ENCODE data around the gene CCDC33.

Gene CCDC33

GRCh38 chr15:74312445-74313007 is 76.4 kb downstream of the CCDC33 start:
- no peak for DNase-seq (ENCODE audit: low read depth in 2 of 2)

- DNase-seq (ENCODE audit: low read depth in 2 of 2), result no peak
Observed at GRCh38 chr15:74313889-74314288, 77.8 kb downstream of the CCDC33 start.

GRCh38 chr15:74314795-74315438 is 78.8 kb downstream of the CCDC33 start:
- no peak for DNase-seq (ENCODE audit: low read depth in 2 of 2)

GRCh38 chr15:74315626-74316025 is 79.5 kb downstream of the CCDC33 start:
- DNase-seq (ENCODE audit: low read depth in 2 of 2), result no peak

- DNase-seq (ENCODE audit: low read depth in 2 of 2), result no peak
Observed at GRCh38 chr15:74316141-74316540, 80.0 kb downstream of the CCDC33 start.

- no peak for DNase-seq (ENCODE audit: low read depth in 2 of 2)
Observed at GRCh38 chr15:74317820-74318375, 81.8 kb downstream of the CCDC33 start.

GRCh38 chr15:74318376-74319137 is 82.4 kb downstream of the CCDC33 start:
- no peak for DNase-seq (ENCODE audit: low read depth in 2 of 2)

GRCh38 chr15:74319138-74319460 is 83.0 kb downstream of the CCDC33 start:
- no peak for DNase-seq (ENCODE audit: low read depth in 2 of 2)

- DNase-seq (ENCODE audit: low read depth in 2 of 2), result no peak
Observed at GRCh38 chr15:74319596-74320351, 83.6 kb downstream of the CCDC33 start.

- DNase-seq (ENCODE audit: low read depth in 2 of 2), result peak in 1 of 2 experiments; percentile 22
Observed at GRCh38 chr15:74320352-74321247, 84.5 kb downstream of the CCDC33 start.

- DNase-seq (ENCODE audit: low read depth in 2 of 2), result peak; percentile 21 to 50
Observed at GRCh38 chr15:74322558-74323180, 86.5 kb downstream of the CCDC33 start.

- DNase-seq (ENCODE audit: low read depth in 2 of 2), result no peak
Observed at GRCh38 chr15:74324714-74325113, 88.6 kb downstream of the CCDC33 start.

- no peak for DNase-seq (ENCODE audit: low read depth in 2 of 2)
Observed at GRCh38 chr15:74326746-74327145, 90.6 kb downstream of the CCDC33 start.

- DNase-seq (ENCODE audit: low read depth in 2 of 2), result no peak
Observed at GRCh38 chr15:74327756-74328155, 91.6 kb downstream of the CCDC33 start.

- DNase-seq (ENCODE audit: low read depth in 2 of 2), result no peak
Observed at GRCh38 chr15:74328331-74329056, 92.4 kb downstream of the CCDC33 start.

GRCh38 chr15:74330861-74331408 is 94.8 kb downstream of the CCDC33 start:
- no peak for DNase-seq (ENCODE audit: low read depth in 2 of 2)

GRCh38 chr15:74332011-74332410 is 95.9 kb downstream of the CCDC33 start:
- no peak for DNase-seq (ENCODE audit: low read depth in 2 of 2)

- DNase-seq (ENCODE audit: low read depth in 2 of 2), result no peak
Observed at GRCh38 chr15:74332611-74333010, 96.5 kb downstream of the CCDC33 start.

GRCh38 chr15:74333093-74333492 is 97.0 kb downstream of the CCDC33 start:
- no peak for DNase-seq (ENCODE audit: low read depth in 2 of 2)

- DNase-seq (ENCODE audit: low read depth in 2 of 2), result no peak
Observed at GRCh38 chr15:74333662-74334061, 97.5 kb downstream of the CCDC33 start.

Measured in stimulated activated CD4-positive, alpha-beta T cell treated with anti-CD3 and anti-CD28 coated beads, Interleukin-12 subunit alpha, Interleukin-12 subunit beta, amount 100 ng/mL, for 24 hours (primary cell).